Activated naive CD4-positive, alpha-beta T cell (primary cell): ENCODE data around the gene MAB21L2.
"Not testable (repeated sequence)": the region's sequence is repeated elsewhere in the genome, so short reads cannot be mapped to it uniquely, and the experiment has no call there.

Experiments used
- DNase-seq, 4 experiments: peaks; one replicate each; lab custom pipeline; 2025; lab: John Stamatoyannopoulos, UW

Gene MAB21L2

GRCh38 chr4:150582146-150582872 is at the start of gene MAB21L2:
Gene MAB21L2, plus strand, starts transcription at chr4:150582151. Its CDS starts 879 bp downstream, at chr4:150583030.
- DNase-seq: no peak

GRCh38 chr4:150533673-150534072 is 48.3 kb upstream of the MAB21L2 start:
- no peak for DNase-seq

GRCh38 chr4:150534818-150535217 is 47.1 kb upstream of the MAB21L2 start:
- DNase-seq: no peak

- not testable (repeated sequence) for DNase-seq
These were observed 44.0 kb upstream of the MAB21L2 start for GRCh38 chr4:150537911-150538310.

- DNase-seq: no peak
These were observed 41.4 kb upstream of the MAB21L2 start for GRCh38 chr4:150540536-150540935.

GRCh38 chr4:150540959-150541360 is 41.0 kb upstream of the MAB21L2 start:
- DNase-seq: no peak

- DNase-seq: no peak
These were observed 40.3 kb upstream of the MAB21L2 start for GRCh38 chr4:150541681-150542080.

GRCh38 chr4:150543042-150543441 is 38.9 kb upstream of the MAB21L2 start:
- DNase-seq: no peak

- no peak for DNase-seq
These were observed 35.7 kb upstream of the MAB21L2 start for GRCh38 chr4:150546286-150546685.

- DNase-seq: no peak
These were observed 34.7 kb upstream of the MAB21L2 start for GRCh38 chr4:150547154-150547838.

- DNase-seq: not testable (repeated sequence)
These were observed 24.1 kb upstream of the MAB21L2 start for GRCh38 chr4:150557811-150558210.

- no peak for DNase-seq
These were observed 20.7 kb upstream of the MAB21L2 start for GRCh38 chr4:150561143-150561737.

- DNase-seq: no peak
These were observed 19.7 kb upstream of the MAB21L2 start for GRCh38 chr4:150562250-150562649.

- DNase-seq: no peak
These were observed 19.2 kb upstream of the MAB21L2 start for GRCh38 chr4:150562751-150563150.

- not testable (repeated sequence) for DNase-seq
These were observed 17.0 kb upstream of the MAB21L2 start for GRCh38 chr4:150564967-150565366.

- no peak for DNase-seq
These were observed 14.9 kb upstream of the MAB21L2 start for GRCh38 chr4:150567070-150567469.

GRCh38 chr4:150569384-150569987 is 12.5 kb upstream of the MAB21L2 start:
- DNase-seq: no peak

- DNase-seq: no peak
These were observed 11.9 kb upstream of the MAB21L2 start for GRCh38 chr4:150569998-150570535.

- DNase-seq: no peak
These were observed 11.1 kb upstream of the MAB21L2 start for GRCh38 chr4:150570862-150571261.

GRCh38 chr4:150572704-150573504 is 9.0 kb upstream of the MAB21L2 start:
- DNase-seq: no peak

GRCh38 chr4:150573534-150573933 is 8.4 kb upstream of the MAB21L2 start:
- no peak for DNase-seq

- DNase-seq: no peak
These were observed 7.3 kb upstream of the MAB21L2 start for GRCh38 chr4:150574678-150575077.
